HG02852 (cell line): ENCODE data around the gene SPA17.
A peak's percentile ranks its signal among the peaks of the same experiment; 100 is the strongest.

Source experiments
- ATAC-seq: cut with Tn5 transposase; IDR thresholded peaks from one replicate; pipeline ENCODE4 v1.9.1; 2021; ENCODE audit warnings: mild to moderate bottlenecking, moderate library complexity; ENCODE audit not compliant: unreplicated experiment

Gene SPA17

DNA sequence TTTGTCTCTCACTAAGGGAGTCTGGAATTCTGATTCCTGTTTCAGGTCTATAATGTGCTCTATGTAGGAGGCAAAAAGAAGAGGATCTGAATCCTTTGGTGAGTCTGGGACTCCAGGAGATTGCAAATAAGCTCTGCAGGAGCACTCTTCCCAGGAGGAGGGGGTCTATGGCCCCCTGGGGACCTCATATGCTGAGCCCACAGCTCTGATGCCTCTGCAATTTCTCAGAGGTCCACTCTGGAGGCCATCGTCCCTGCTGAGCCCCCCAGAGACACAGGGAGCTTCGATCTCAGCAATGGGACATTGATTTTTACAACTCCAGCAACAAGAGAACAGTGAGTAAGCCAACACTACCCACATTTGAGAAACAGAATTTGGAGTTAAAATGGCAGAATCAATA lies 45.8 kb downstream of the SPA17 start:
- no peak for ATAC-seq

DNA sequence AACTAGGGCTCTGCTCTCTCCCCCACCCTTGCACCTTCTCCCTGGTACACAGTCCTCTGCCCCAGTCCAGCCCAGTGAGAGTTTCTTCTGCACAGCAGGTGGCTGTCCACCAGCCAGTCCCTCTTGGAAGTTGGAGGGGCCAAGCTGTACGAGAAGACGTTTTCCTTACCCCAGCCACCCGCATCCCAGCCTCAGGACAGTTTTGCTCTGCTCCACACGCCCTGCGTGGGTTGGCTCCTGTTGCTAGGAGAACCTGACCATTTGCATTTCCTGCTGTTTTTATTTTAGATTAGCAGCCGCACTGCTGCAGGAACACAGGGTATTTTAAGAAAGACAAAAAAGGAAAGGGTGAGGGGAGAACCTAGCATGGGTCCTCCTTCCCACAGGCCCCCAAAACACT lies 48.5 kb downstream of the SPA17 start:
- no peak for ATAC-seq

DNA sequence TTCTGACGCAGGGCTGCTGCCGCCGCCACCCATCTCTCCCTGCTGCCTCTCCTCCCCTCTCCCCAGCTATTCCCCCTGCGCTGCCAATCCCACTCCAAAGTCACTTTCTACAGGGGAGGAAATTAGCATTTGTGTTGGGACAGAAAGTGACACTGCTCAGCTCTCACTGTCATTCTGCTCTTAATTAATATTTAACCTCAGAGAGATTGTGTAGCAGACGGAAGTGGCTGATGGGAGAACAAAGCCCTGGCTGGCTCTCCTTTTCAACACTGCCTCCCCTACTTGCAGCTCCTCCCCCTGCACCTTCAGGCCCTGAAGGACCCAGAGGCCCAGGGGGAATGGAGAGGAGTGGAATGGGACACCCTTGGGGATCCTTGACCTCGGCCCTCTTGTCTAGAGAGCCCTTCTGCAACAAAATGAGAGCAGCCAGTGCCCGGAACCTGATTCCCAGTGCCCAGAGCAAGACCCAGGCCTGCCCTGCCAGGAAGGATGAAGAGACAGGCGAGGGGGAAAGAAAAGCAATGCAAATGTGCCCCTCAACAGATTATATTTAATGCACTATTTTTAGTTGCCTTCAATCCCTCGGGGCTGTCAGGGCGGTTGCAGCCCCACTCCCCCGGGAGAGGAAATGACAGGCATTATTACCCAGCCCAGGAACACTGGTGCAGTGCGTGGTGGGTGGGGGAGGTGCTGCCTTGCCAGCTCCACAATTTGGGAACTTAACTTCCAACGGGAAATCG lies 51.4 kb downstream of the SPA17 start:
- ATAC-seq = peak; percentile 85

DNA sequence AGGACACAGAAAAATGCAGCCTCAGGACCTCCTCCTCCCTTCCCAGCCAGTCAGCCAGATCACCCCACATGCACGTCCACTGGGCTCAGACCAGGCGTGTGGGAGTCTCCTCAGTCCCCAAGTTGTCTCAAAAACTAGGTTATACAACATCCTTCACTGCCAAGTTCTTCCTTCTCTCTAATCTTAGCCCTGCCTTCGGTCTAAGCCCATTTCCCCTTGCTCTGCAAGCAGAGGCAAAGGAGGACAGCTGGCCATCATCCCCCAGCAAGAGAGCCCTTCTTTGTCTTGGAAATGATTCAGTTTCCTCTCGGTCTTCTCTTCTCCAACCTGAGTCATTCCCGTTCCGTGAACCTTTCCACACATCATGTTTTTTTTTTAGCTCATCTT lies 52.0 kb downstream of the SPA17 start:
- no peak for ATAC-seq

DNA sequence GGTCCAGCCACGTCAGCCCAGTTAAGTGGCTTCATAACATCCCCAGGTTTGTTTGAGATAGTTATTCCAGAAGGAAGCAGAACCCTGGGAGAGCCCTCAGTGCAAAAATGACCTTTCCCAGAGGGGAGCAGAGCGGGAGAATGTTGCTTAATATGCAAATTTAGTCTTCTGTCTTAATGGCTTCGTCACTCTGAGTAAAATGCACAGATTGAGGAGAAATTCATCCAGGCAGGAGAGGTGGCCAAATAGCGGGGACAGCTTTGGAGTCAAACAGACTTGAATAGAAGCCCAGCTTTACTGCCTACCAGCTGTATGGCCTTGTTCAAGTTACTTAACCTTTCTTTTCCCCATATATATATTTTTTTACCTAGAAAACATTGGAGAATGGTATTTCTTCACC lies 53.8 kb downstream of the SPA17 start:
- ATAC-seq = no peak

DNA sequence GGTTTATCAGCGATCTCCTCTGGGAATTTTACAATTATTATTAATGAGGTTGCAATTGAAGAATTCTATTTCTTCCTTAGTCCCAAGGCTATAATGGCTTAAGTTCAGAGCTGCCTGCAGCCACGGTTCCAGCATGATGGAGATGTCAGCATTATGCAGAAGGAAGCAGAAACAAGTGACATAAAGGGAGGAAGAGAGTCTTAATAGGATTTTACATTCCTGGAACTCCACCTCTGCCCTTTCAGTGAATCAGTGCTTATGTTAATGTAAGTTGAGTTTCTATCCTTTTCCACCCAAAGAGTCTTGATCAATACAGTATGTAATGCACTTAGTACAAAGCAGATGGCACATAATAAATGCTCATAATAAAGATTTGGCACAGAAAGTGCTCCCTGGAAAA lies 54.4 kb downstream of the SPA17 start:
- ATAC-seq = no peak

DNA sequence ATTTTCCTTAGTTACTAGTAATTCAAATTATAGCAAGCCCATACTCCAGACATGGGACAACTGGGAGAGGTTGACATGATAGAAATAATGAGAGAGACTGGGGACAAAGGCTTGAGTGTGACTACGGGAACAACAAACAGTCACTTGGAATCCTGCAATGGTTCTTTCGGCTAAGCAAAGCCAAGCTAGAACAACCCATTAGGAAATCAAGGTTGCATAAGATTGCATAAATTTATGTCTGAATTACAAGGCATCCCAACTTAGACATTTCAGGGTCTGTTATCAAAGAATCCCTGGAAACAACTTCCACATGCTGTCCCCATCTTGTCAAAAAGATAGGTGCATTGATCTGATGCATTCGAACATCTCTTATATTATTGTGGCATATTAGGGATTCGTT lies 55.9 kb downstream of the SPA17 start:
- no peak for ATAC-seq

DNA sequence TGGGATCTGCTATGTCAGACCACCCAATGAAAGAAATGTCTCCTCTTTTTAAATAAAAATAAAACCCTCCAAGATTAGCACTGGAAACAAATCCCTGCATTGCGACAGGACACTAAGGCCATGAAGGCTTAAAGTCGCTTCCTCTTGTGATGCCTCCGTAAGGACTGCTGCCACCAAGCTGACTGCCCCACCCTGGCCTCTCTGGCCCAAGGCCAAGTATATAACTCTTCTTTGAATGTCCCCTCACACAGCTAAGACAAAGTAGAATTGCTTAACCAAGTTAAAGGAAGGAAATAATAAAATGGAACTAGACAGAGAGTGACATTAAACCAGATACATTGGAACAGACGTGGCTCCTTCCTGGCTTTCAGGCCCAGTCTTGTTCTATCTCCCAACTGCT lies 58.5 kb downstream of the SPA17 start:
- ATAC-seq = no peak

DNA sequence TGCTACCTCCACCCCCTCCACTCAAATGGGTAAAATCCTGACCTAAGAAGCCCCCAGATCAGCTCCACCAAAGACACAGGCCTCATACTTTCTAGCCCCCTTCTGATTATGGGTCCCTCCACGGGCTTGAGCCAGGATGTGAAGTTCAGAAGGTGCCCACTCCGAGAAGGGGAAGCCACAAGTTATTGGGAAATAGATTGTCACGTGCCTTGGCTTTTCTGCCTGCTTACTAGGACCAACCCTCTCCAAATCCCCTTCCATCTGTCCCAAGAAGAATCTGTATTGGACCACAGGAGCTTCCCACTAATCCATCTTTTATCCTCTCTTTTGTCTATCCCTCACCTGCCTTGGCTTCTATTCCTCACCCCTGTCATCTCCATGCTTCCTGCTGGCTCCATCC lies 63.0 kb downstream of the SPA17 start:
- ATAC-seq = no peak

DNA sequence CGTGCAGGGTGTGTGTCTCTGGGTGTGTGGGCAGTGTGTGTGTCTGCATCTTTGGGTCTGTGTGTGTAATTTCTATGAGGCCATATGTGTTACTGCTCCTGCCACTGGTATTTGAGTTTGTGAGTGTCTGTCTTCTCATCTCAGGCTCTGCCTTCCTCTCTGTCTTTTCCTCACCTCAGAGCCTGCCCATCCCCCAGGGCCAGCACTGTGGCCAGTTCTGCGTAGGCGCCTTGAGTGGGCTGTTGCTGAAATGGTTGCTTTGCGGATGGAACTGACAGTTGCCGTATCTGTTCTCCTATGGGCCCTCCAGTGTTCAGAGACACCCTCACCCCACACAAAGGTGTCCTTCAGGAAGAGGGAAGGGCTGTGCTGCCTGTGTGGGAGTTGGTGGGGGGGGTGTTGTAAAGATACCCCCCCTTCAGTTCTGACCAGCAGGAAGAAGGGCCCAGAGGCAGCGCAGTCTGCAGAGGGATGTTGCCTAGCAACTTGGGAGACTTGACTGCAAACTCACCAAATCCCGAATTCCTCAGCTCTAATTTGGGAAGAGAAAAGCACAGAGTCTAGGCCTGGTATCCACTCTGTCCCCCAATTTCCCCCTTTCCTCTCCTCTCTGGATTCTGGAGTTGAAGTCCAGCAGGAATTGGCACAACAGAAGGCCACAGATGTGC lies 64.1 kb downstream of the SPA17 start:
- ATAC-seq = no peak

DNA sequence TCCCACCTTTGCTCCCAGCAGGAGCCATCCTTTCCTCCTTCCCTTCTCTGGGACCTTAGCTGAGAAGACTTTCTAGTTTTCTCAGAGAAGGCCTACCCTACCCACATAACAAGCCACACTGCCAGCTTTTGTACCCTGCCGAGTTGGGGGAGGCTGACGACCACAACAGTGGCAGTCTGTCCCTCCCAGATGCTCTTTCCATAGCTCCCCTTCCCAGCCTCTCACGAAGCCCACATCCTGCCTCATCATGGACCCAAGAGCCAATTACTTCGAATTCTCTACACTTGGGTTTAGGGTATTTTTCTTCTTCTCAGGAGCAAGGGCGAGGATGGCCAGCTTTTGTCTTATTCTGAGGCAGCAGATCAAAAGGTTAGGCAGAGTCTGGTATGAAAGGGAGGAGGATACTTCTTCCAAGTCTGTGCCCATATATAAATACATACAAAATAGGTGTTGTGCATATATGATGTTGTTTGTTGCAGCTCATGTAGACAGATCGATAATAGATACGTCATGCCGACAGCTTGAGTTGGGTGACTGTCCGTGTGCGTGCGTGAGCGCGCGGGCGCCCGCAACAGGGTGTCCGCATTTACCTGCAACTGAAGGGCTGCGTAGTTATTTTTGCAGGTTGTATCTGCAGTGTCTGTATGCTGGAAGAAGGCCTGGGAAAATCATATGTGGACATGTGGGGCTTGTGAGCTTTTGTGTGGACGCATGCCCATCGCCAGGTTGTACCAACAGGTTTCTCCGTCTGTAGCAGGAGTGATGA lies 65.2 kb downstream of the SPA17 start:
- no peak for ATAC-seq

DNA sequence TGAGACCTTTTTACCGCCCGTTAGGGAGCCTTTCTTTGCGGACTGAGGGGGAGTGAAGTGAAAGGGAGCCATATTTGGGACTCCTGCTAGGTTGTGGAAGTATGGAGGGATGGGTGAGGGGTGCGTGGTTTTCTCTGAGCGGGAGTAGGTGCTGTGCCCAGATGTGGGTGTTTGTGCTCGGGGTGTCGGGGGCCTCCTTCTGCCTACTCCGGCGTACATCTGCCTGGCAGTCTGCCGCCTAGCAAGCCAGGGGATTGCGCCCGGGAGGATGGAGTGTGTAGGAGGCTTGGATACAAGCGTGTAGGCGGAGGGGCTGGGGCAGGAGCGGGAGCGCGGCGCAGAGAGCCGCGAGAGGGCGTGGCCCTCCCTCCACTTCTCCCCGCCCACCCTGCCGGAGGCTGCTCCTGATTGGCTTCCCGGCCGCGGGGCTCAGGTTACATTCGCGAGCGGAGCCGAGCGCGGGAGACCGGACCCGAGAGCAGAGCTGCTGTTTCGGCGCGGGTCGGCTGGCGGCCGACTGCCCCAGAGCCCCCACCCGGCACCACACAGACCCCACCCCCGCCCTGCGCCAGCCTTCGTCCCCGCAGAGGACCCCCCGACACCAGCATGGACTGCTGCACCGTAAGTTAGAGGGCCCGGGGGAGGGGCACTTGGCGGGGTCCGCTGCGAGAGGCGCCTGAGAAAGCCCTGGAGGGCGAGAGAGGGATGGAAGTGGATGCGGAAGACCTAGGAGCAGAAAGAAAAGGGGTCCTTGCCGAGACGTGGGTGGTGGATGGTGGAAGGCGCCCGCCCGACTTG lies 66.0 kb downstream of the SPA17 start, which contains the start of gene NRGN:
Gene NRGN, plus strand, starts transcription at position 464 of the 798 bp plus-strand sequence. Its CDS starts 143 bp downstream, at position 607.
- peak; percentile 98 for ATAC-seq

DNA sequence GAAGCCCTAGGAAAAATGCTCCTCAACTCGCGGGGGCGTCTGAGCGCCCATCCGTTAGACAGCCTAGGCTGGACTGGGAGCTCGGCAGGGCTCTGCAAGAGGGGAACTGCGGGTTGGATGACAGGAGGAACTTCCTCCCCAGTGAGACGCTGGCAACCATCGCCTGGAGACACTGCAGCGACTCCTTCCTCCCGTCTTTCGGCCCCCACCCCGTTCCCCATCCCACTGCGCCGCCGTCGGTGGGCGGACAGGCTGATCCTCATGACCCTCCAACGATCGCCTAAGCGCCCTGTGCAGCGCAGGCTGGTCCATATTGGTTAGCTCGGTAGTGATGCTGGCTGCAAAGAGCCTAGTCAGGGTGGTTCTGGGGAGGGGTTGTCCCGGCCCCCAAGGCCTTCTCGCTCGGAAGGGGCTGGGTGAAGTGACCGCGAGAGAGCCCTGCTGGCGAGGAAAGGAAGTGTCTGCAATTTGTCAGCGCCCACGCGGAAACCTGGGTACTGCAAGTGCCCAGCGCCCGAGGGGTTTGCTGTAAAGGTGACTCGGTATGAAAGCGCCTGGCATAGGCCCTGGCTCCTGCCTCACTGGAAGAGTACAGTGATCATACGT lies 66.7 kb downstream of the SPA17 start:
- ATAC-seq = peak; percentile 38

DNA sequence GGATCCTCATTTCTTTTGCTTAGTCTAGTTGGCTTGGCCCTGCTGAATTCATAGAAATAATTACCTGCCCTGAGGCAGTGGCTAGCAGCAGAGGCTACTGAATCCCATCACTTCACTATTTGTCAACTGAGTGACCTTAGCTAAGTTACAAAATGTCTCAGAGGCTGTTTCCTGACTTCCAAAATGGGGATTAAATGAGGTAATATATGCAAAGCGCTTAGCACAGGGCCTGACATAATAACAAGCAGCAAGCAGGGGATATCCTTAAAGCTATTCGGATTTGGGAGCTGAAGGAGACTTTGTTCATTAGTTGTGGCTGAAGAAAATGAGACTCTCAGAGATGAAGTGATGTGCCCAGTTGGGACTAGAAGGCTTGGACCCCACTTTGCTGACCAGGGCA lies 68.9 kb downstream of the SPA17 start:
- ATAC-seq = no peak

DNA sequence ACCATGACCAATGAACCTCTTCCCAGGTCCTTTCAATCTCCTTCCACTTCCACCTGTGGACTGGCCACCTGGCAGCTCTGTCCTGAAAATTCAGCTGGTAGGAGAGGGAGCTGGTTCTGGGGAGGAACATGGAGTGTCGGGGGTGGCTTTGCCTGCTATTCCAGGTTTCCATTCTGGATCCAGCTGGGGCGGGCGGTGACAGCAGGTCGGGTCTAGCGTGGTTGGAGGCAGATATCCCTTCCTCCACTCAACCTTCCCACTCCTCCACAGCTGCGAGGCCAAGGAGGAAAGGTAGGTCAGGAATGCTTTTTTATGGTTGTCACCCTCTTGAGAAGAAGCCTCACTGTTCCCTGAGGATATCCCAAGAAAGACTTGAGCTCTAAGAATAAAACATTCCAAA lies 69.3 kb downstream of the SPA17 start:
- ATAC-seq = no peak

DNA sequence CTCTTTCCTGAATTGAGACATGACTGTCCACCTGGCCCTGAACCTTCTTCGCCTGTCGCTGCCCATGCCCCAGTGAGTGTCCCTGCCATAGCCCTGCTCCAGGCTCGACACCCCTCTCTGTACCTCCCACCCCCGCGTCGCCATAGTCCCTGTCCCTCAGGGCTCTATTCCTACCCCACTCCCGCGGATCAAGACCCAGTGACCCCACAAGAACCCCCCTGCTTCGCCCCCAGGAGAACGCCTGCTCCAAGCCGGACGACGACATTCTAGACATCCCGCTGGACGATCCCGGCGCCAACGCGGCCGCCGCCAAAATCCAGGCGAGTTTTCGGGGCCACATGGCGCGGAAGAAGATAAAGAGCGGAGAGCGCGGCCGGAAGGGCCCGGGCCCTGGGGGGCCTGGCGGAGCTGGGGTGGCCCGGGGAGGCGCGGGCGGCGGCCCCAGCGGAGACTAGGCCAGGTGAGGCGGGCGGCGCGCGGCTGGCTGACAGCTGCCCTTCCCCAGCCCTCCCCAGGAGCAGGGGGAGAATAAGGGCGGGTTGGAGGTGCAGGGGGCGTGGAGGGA lies 71.6 kb downstream of the SPA17 start:
- no peak for ATAC-seq

DNA sequence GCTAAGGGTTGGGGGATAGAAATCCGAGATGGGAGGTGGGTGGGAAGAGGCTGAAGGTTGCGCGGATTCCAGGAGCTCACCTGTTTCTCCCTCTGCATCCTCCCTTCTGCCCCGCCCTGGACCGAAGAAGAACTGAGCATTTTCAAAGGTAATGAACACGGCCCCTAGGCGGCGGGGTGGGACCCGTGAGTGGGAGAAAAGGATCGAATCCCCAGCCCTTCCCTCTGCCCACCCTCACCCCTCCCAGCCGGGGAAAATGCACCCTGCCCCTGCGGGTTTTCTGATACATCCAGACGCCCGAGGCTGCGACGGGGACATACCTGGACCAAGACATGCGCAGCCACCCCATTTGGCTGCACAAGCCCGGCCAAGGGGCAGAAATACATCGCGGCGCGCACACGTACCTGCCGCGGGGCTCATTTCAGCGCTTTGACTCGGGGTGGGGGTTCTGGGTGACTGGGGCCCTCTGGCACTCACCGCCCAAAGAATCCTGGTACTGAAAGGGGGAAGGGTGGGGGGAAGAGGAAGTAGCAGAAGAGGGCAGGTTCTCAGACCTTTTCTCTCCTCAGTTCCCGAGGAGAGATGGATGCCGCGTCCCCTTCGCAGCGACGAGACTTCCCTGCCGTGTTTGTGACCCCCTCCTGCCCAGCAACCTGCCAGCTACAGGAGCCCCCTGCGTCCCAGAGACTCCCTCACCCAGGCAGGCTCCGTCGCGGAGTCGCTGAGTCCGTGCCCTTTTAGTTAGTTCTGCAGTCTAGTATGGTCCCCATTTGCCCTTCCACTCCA lies 72.3 kb downstream of the SPA17 start:
- ATAC-seq = peak; percentile 21

DNA sequence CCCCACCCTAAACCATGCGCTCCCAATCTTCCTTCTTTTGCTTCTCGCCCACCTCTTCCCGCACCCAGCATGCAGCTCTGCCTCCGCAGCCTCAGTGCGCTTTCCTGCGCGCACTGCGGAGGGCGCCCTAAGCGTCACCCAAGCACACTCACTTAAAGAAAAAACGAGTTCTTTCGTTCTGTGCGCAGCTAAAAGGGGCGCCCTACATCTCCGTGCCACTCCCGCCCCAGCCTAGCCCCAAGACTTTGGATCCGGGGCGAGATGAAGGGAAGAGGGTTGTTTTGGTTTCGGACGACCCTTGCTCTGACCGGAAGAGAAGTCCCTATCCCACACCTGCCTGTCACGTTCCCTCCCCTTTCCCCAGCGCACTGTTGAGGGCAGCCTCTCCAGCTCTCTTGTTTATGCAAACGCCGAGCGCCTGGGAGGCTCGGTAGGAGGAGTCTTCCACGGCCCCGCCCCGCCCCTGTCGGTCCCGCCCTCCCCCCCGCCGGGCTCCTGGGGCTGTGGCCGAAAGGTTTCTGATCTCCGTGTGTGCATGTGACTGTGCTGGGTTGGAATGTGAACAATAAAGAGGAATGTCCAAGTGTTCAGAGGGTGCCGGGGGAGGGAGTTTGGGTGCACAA lies 73.0 kb downstream of the SPA17 start:
- ATAC-seq = peak; percentile 92
